ENCODE results near the gene IGFALS.

Gene IGFALS

DNA sequence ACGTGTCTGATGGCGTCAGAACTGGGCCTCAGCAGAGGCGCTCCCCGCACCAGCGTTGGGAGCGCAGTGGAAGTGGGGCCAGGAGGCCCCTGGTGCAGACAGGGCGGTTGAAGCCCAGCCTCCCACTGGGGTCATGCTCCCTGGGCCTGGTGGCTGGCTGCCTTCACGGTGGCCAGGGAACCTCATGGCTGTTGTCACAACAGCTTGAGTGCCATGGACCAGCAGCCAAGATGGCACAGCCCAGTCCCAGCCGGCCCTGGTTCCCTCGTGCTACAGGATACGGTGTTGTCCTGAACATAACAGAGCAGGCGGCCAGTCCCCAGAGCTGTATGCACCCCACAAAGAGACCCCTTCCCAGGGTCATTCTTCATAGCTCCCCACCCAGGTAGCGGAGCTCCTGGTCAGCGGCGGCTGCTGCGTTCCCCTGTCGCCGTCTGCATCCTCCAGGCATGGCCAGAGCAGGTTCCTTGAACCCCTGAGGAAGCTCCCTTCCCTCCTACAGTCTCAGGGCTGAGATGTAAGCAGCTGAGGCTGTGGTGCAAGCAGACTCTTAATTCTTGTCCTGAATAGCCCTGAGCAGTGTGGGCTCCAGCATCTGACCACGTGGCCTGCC is 51.8 kb downstream of the IGFALS start:
- TF ChIP-seq CTCF (conservative IDR thresholded peaks at IDR 0.05): no peak
- no peak overlapping the region for H3K27ac ChIP-seq

DNA sequence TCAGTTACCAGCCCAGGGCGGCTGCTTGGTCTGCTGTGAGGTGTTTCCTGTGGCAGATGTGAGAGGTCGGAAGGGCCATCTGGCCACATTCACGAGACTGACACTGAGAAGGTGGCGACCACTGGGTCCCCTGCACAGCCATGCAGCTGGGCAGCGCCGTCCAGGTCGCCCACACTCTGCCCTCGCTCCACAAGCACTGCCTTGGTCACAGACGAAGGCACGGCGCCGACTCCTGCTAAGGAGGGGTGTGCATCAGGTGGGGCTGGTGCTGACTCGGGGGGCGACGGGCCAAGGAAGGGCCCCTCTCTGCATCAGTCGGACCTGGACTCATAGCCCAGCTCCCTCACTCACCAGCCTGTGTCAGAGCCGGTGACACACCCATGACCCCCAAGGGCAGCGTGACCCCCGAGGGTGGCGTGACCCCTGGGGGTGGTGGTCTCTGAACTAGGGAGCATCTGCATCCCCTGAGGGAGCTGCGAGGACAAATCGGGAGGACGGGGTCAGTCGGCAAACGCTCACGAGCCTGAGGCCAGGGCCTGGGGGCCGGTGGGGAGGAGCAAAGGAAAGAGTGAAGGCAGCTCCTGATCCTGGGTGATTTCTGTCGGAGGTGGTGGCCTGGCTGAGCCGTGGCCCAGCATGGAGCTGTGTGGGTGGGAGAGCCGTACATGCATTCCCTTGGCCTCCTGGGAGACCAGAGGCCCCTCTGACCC is 52.6 kb downstream of the IGFALS start:
- no peak for TF ChIP-seq CTCF (conservative IDR thresholded peaks at IDR 0.05)
- no peak overlapping the region for H3K27ac ChIP-seq
